ENCODE measurements around the gene SH3RF1.

Gene SH3RF1

GRCh38 chr4:169127314-169127713, 143.4 kb downstream of the SH3RF1 start:
- DNase-seq = no peak

GRCh38 chr4:169124661-169125060, 146.1 kb downstream of the SH3RF1 start:
- DNase-seq = no peak

GRCh38 chr4:169122422-169122821, 148.3 kb downstream of the SH3RF1 start:
- no peak for DNase-seq

GRCh38 chr4:169121861-169122382, 148.8 kb downstream of the SH3RF1 start:
- DNase-seq = no peak

GRCh38 chr4:169120624-169121023, 150.1 kb downstream of the SH3RF1 start:
- DNase-seq = no peak

GRCh38 chr4:169119536-169119935, 151.2 kb downstream of the SH3RF1 start:
- DNase-seq = no peak

- no peak for DNase-seq
Observed at GRCh38 chr4:169117591-169118081, 153.1 kb downstream of the SH3RF1 start.

- DNase-seq = no peak
Observed at GRCh38 chr4:169116270-169116901, 154.4 kb downstream of the SH3RF1 start.

GRCh38 chr4:169115897-169116254, 154.9 kb downstream of the SH3RF1 start:
- no peak for DNase-seq

- DNase-seq = no peak
Observed at GRCh38 chr4:169115144-169115896, 155.4 kb downstream of the SH3RF1 start.

- no peak for DNase-seq
Observed at GRCh38 chr4:169114341-169114974, 156.3 kb downstream of the SH3RF1 start.

- no peak for DNase-seq
Observed at GRCh38 chr4:169110633-169111032, 160.1 kb downstream of the SH3RF1 start.

GRCh38 chr4:169109035-169109675, 161.6 kb downstream of the SH3RF1 start:
- DNase-seq = no peak

- DNase-seq = no peak
Observed at GRCh38 chr4:169108303-169108702, 162.5 kb downstream of the SH3RF1 start.

- DNase-seq = no peak
Observed at GRCh38 chr4:169107528-169107927, 163.2 kb downstream of the SH3RF1 start.

GRCh38 chr4:169106696-169107229, 164.0 kb downstream of the SH3RF1 start:
- no peak for DNase-seq

GRCh38 chr4:169105620-169106019, 165.1 kb downstream of the SH3RF1 start:
- DNase-seq = no peak

- DNase-seq = no peak
Observed at GRCh38 chr4:169103966-169104412, 166.8 kb downstream of the SH3RF1 start.

GRCh38 chr4:169102026-169102425, 168.7 kb downstream of the SH3RF1 start:
- DNase-seq = no peak

- DNase-seq = no peak
Observed at GRCh38 chr4:169100670-169101101, 170.1 kb downstream of the SH3RF1 start.

GRCh38 chr4:169099771-169100180, 171.0 kb downstream of the SH3RF1 start:
- DNase-seq = no peak

GRCh38 chr4:169098969-169099690, 171.6 kb downstream of the SH3RF1 start:
- no peak for DNase-seq

Data from stimulated activated CD4-positive, alpha-beta T cell treated with anti-CD3 and anti-CD28 coated beads, Interleukin-2, amount 100 ng/mL, for 24 hours (primary cell).